AG04450 (cell line): ENCODE data around the gene MLLT10. TPM values are rescaled to one million over a fixed set of nuclear protein-coding genes. Genes with fewer than 3 reads are reported as not detected.

ENCODE experiments used
- CTCF ChIA-PET: fragments of 300-600, 350-600 bp; formaldehyde crosslinking; extraction: SDS; loops from one replicate; lab custom pipeline; 2022; ENCODE audit warnings: antibody characterized with exemption, inconsistent platforms; lab: Charles Lee
- POLR2A ChIA-PET: fragments of 350-600 bp; formaldehyde crosslinking; extraction: SDS; loops from one replicate; lab custom pipeline; 2021; ENCODE audit warnings: antibody characterized with exemption, inconsistent platforms; lab: Yijun Ruan, JAX
- DNase-seq: peaks from one replicate; pipeline ENCODE4 v3.0.0-alpha.2; 2011; ENCODE audit warnings: low read depth, low spot score
- H3K27ac ChIP-seq: one replicate; pipeline ENCODE4 v1.5.1; 2012; ENCODE audit warnings: low read depth, low read length, control low read depth
- H3K27me3 ChIP-seq: one replicate; pipeline ENCODE4 v1.6.0; 2012; ENCODE audit warnings: low read length; ENCODE audit not compliant: control insufficient read depth, insufficient read depth
- H3K4me3 ChIP-seq: 2 replicates; pipeline ENCODE4 v1.5.1; 2011; ENCODE audit warnings: mild to moderate bottlenecking, low read depth, low read length, control low read depth
- H3K9me3 ChIP-seq: 2 replicates; pipeline ENCODE4 v1.5.1; 2012; ENCODE audit warnings: low read length; ENCODE audit not compliant: control insufficient read depth, insufficient read depth
- polyA plus RNA-seq: library from polyadenylated mRNA; depleted of rRNA; stranded (reverse); fragments of >200 nt; gene quantifications from 2 replicates; pipeline ENCODE4 v1.2.3, GENCODE V29; 2011
- TF ChIP-seq, protein P1 (sequence below): IDR thresholded peaks from 2 replicates; pipeline ENCODE4 v1.5.1; 2011; ENCODE audit warnings: low read depth, low read length, control low read depth, inconsistent platforms

The MLLT10 gene
- polyA plus RNA-seq, 1 experiment = 41.0 TPM

DNA sequence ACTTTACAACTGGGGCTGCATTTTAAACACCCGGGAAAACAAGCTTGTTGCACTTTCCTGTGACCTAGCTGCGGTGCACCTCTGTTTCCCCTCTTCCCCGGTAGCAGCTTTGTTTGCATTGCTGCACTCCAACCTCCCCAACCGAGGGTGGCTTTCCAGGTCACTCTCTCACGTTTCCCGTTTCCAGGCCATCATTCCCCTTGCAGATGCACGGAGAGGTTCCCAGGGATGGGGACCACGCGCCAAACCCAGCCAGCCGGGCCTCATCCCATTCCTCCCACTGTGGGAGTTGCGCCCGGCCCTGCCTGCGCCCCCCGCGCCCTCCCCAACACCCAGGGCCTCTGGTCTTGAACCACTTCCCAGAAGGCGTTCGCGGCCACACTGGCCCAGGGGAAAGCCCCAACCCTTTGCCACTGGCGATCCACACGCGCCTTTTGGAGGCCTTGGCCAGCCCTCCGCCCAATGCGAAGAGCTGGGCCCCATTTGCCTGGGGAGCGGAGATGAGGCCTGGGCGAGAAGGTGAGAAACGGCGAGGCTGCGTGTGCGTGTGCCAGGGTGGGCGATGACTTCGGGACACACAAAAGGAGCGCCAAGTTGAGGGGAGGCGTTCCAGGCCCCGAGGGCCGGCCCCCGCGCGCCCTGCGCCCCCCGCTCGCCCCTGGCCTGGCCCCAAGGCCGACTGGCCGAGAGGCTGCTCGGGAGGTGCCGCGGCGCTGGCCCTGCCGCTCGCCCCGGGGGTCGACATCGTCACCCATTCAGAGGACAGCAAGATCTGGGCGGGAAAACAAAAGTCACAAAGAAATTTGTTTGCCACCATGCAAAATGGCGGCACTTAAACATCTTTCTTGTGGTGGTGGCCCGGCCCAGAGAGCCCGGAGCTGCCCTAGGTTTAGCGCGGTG lies 24.4 kb upstream of the MLLT10 start:
- DNase-seq = no peak
- Histone ChIP-seq H3K27me3 (no peaks in the 10 kb centered on the region), H3K27ac (no peak overlapping the region), H3K9me3 (peaks cover 4% of the 10 kb centered on the region; the same call in 1 of the 2 replicates), H3K4me3 (peak overlapping the region; percentile 33; the same call in 1 of the 2 replicates)
- TF ChIP-seq, protein P1, sequence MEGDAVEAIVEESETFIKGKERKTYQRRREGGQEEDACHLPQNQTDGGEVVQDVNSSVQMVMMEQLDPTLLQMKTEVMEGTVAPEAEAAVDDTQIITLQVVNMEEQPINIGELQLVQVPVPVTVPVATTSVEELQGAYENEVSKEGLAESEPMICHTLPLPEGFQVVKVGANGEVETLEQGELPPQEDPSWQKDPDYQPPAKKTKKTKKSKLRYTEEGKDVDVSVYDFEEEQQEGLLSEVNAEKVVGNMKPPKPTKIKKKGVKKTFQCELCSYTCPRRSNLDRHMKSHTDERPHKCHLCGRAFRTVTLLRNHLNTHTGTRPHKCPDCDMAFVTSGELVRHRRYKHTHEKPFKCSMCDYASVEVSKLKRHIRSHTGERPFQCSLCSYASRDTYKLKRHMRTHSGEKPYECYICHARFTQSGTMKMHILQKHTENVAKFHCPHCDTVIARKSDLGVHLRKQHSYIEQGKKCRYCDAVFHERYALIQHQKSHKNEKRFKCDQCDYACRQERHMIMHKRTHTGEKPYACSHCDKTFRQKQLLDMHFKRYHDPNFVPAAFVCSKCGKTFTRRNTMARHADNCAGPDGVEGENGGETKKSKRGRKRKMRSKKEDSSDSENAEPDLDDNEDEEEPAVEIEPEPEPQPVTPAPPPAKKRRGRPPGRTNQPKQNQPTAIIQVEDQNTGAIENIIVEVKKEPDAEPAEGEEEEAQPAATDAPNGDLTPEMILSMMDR = no peak
- CTCF ChIA-PET = interaction anchor here (1.4 to 1.6 kb wide), 2 partner anchors 13 to 222 kb away, joined by 6 read pairs; no protein-coding TSS in a partner anchor
- POLR2A ChIA-PET = no interaction called here

DNA sequence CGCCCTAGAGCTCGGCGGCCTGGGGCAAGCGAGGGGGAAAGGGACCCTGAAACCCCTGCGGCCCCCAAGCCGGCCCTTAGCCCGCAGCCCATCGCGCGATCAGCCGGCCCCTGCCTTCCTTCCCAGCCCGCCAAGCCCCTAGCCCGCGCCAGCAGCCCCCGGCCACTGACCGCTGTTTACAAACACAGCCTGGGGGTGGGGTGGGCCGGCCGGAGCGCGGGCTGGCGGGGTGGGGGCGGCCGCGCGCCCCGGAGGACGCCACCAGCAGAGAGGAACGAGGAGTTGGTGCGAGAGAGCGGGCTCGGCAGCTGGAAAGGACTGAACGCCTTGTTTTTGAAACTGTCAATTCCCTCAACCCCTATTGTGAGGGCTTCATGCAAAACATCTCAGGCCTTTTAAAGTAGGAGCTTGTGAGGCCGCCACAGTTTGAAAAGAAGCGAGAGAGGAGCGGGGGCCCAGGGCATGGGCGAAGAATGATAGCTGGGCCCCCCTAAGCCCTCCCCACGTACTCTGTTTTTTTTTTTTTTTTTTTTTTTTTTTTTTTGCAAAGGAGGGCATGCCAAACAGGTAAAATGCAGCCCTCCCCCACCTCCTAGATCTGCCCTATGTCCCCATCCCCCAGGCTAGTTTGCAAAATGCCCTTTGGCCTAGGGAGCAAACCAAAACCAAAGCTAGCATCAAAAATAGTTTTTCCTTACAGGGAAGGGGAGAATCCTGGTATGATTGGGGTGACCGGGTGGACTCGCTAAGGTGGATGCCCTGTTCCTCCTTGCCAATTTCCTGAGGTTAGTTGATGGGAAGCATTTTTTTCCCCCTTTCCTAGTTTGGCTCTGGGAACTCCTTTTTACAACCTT lies 23.6 kb upstream of the MLLT10 start:
- Histone ChIP-seq H3K27ac (no peak overlapping the region), H3K27me3 (no peaks in the 10 kb centered on the region), H3K9me3 (peaks cover 4% of the 10 kb centered on the region; the same call in 1 of the 2 replicates), H3K4me3 (peak overlapping the region; percentile 33)
- CTCF ChIA-PET = interaction anchor here (0.5 to 1.6 kb wide), 4 partner anchors 14 to 441 kb away, joined by 3 to 6 read pairs (median 4); no protein-coding TSS in a partner anchor
- TF ChIP-seq, protein P1 = no peak
- POLR2A ChIA-PET = interaction anchor here (0.5 kb wide), 1 partner anchor 472 kb away, joined by 3 read pairs; no protein-coding TSS in a partner anchor
- no peak for DNase-seq

DNA sequence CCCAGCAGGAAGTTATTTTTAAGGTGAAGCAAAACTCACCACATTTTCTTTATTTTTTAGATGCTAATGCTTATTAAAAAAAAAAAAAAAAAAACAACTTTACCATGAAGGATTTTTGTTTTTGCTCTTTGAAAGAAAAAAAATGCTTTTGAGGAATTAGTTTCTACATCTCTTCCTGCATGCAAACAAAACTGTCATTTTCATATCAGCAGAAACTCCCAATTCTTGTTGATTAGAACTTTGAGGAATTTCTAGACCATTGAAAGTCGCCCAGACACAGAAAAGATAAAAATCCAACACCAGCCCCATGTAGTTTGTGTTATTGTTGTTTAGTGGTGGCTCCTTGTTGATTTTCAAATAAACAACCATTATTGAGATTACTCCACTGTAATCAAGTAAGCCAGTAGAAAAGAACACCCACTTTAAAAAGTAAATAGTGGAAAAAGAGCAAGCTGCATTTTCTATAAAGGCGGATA lies 22.9 kb upstream of the MLLT10 start:
- Histone ChIP-seq H3K4me3 (no peak overlapping the region), H3K27ac (no peak overlapping the region), H3K9me3 (peaks cover 4% of the 10 kb centered on the region; the same call in 1 of the 2 replicates), H3K27me3 (no peaks in the 10 kb centered on the region)
- no peak for DNase-seq
- TF ChIP-seq, protein P1 = no peak
- CTCF ChIA-PET = interaction anchor here (0.5 to 1.6 kb wide), 3 partner anchors 221 to 440 kb away, joined by 3 to 6 read pairs (median 3); no protein-coding TSS in a partner anchor
- POLR2A ChIA-PET = no interaction called here

DNA sequence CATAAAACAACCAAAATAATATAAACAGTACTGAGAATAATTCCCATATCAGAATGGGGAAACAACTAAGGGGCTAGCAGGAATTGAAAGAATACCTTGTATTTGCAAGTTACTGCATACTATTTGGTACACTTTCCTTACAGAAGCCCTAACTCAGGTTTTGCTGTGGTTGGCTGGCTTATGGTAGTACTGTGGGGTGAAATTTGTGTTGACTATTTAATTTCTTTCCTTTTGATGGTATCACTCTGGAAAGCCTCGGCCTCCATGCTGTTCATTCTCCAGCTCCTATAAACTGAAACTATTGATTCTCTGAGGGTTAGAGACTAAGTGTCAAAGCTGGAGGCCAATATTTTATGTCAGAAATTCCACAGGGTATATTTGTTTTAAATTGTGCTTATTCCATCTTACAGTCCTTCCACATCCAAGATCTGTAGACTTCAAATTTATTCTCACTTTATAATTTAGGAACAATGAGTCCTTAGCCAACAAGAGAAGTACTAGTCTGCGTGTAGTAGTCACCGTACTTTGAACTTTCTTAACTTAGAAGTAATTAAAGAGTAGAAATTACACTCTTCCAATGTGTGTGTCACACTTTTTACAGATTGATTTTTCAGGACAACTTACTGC lies 22.0 kb upstream of the MLLT10 start:
- no peak for DNase-seq
- H3K4me3 ChIP-seq = no peak overlapping the region; the same call in 1 of the 2 replicates
- TF ChIP-seq, protein P1 = no peak
- H3K27me3 ChIP-seq = no peaks in the 10 kb centered on the region
- ChIA-PET POLR2A (no interaction called here), CTCF (interaction anchor here (1.2 kb wide), 1 partner anchor 233 kb away, joined by 3 read pairs; no protein-coding TSS in a partner anchor)
- H3K27ac ChIP-seq = no peak overlapping the region
- peaks cover 4% of the 10 kb centered on the region; the same call in 1 of the 2 replicates for H3K9me3 ChIP-seq
